GM12878 (cell line): ENCODE data around the gene RERE. TPM values are rescaled to one million over a fixed set of nuclear protein-coding genes. Genes with fewer than 3 reads are reported as not detected.

Source experiments
- ATAC-seq: fragments of 200-7000 bp; cut with Tn5 transposase; 3 replicates; pipeline ENCODE4 v1.9.1; 2020; ENCODE audit warnings: mild to moderate bottlenecking, moderate library complexity
- BruUV-seq: library from RNA; stranded (reverse); fragments of 400-500 nt; replicated peaks from 2 replicates; lab custom pipeline; 2021; lab: Mats Ljungman, UMichigan
- CTCF ChIA-PET: fragments of 300-600 bp; sonication (Branson Sonifier 250); formaldehyde crosslinking; extraction: SDS; loops from one replicate; lab custom pipeline; 2021; ENCODE audit warnings: inconsistent platforms; lab: Yijun Ruan, JAX
- POLR2A ChIA-PET: fragments of 350-600 bp; formaldehyde crosslinking; extraction: SDS; loops from one replicate; lab custom pipeline; 2021; ENCODE audit warnings: inconsistent platforms; lab: Charles Lee
- RAD21 ChIA-PET: fragments of 300-600 bp; sonication (Branson Sonifier 250); formaldehyde crosslinking; loops from one replicate; lab custom pipeline; 2023; ENCODE audit warnings: antibody characterized with exemption; ENCODE audit not compliant: unreplicated experiment; lab: Charles Lee
- SMC1A ChIA-PET: fragments of 300-600 bp; sonication (Branson Sonifier 250); formaldehyde crosslinking; loops from one replicate; lab custom pipeline; 2023; ENCODE audit not compliant: unreplicated experiment, uncharacterized antibody; lab: Charles Lee
- DNase-seq: peaks from one replicate; pipeline ENCODE4 v3.0.0-alpha.2; 2011; ENCODE audit warnings: low read depth, low spot score
- FAIRE-seq: peaks from 3 replicates; lab custom pipeline; 2011; peaks lifted over from hg19 to GRCh38; lab: Jason Lieb, UNC
- H2AFZ ChIP-seq: 2 replicates; pipeline ENCODE4 v1.6.0; 2011; ENCODE audit warnings: low read depth, low read length, control low read depth; ENCODE audit not compliant: control insufficient read depth
- H3K27ac ChIP-seq: 2 replicates; pipeline ENCODE4 v1.5.1; 2011; ENCODE audit warnings: control low read depth; ENCODE audit not compliant: control insufficient read depth, insufficient read depth
- H3K27me3 ChIP-seq, 2 experiments: replicated peaks in 1 of 2; 2 replicates each; pipeline versions ENCODE4 v1.6.0 to v1.6.1; 2011; ENCODE audit warnings: low read length in 1 of 2; ENCODE audit not compliant: control insufficient read depth in 2 of 2, insufficient read depth in 2 of 2
- H3K36me3 ChIP-seq, 2 experiments: 2 replicates each; pipeline ENCODE4 v1.5.1; 2011; ENCODE audit warnings: low read length in 1 of 2; ENCODE audit not compliant: control insufficient read depth in 2 of 2, insufficient read depth in 2 of 2
- H3K4me1 ChIP-seq: 2 replicates; pipeline ENCODE4 v1.6.1; 2011; ENCODE audit warnings: mild to moderate bottlenecking, low read length, moderate library complexity, mixed read lengths; ENCODE audit not compliant: control insufficient read depth, insufficient read depth
- H3K4me2 ChIP-seq: 2 replicates; pipeline ENCODE4 v1.6.0; 2011; ENCODE audit warnings: control low read depth; ENCODE audit not compliant: control insufficient read depth, insufficient read depth
- H3K4me3 ChIP-seq: fragments of 200-600 bp; sonication (generic); 2 replicates; pipeline ENCODE4 v1.5.1; 2016
- H3K79me2 ChIP-seq: 2 replicates; pipeline ENCODE4 v1.6.0; 2011; ENCODE audit warnings: low read length; ENCODE audit not compliant: control insufficient read depth, insufficient read depth
- H3K9ac ChIP-seq: 2 replicates; pipeline ENCODE4 v1.8.0; 2011; ENCODE audit warnings: low read length, control low read depth, mixed read lengths; ENCODE audit not compliant: control insufficient read depth, insufficient read depth
- H3K9me3 ChIP-seq: replicated peaks from 3 replicates; pipeline ENCODE4 v1.5.1; 2011; ENCODE audit warnings: mild to moderate bottlenecking, low read length; ENCODE audit not compliant: control insufficient read depth, insufficient read depth
- H4K20me1 ChIP-seq: 2 replicates; pipeline ENCODE4 v1.6.0; 2011; ENCODE audit not compliant: control insufficient read depth, insufficient read depth
- ATF2 ChIP-seq: IDR thresholded peaks from 2 replicates; pipeline ENCODE4 v1.6.1; 2012; ENCODE audit warnings: low read length, inconsistent platforms
- BCL11A ChIP-seq: IDR thresholded peaks from 2 replicates; pipeline ENCODE4 v1.6.1; 2011; ENCODE audit warnings: low read depth, low read length
- CBX5 ChIP-seq: sonication (generic); IDR thresholded peaks from 2 replicates; pipeline ENCODE4 v1.6.1; 2016; ENCODE audit warnings: low read depth, moderate library complexity, mild to moderate bottlenecking, inconsistent platforms
- CHD2 ChIP-seq: IDR thresholded peaks from 2 replicates; pipeline ENCODE4 v1.6.1; 2011; ENCODE audit warnings: low read depth, low read length, improper control_type of control experiment, borderline replicate concordance
- ZBTB11 ChIP-seq: fragments of 450-650 bp; formaldehyde crosslinking; IDR thresholded peaks from 2 replicates; pipeline ENCODE4 v1.5.0; 2022; ENCODE audit warnings: mild to moderate bottlenecking, missing genetic modification characterization
- ZNF274 ChIP-seq: IDR thresholded peaks from one replicate; pipeline ENCODE4 v1.8.0; 2011; ENCODE audit not compliant: insufficient read length, insufficient read depth
- WGBS: methylation state at CpG from one replicate; pipeline ENCODE4 v1.1.6; 2016; ENCODE audit warnings: low lambda C conversion rate; ENCODE audit not compliant: insufficient replicate concordance, insufficient coverage; ENCODE audit errors: missing lambda C conversion rate; 5-methylcytosine and 5-hydroxymethylcytosine counted together
- in situ Hi-C: fragments of 300-500 bp; cut with MboI; formaldehyde crosslinking; loops from 9 replicates; pipeline ENCODE4 v1.14.3; 2018; ENCODE audit warnings: mixed read lengths
- intact Hi-C: fragments of 100-400 bp; cut with micrococcal nuclease; formaldehyde crosslinking; loops from one replicate; pipeline ENCODE4 v1.14.2; 2022; ENCODE audit not compliant: unreplicated experiment
- polyA plus RNA-seq, 11 experiments: library from polyadenylated mRNA; depleted of rRNA in 4 of 11; unstranded in 6 of 11; stranded (reverse) in 5 of 11; fragments of >200 nt; fragmentation: Nextera tagmentation in 4 of 11; fragmentation: Illumina TruSeq in 1 of 11; extraction: Ambion mirVana in 4 of 11; extraction: Trizol in 1 of 11; gene quantifications; 1 replicate in 1 of 11; 2 replicates in 10 of 11; pipeline versions ENCODE4 v1.2.1 to v1.2.3, GENCODE V29; 2011 to 2016; ENCODE audit warnings: inconsistent platforms in 2 of 11, missing spikeins in 2 of 11, low read depth in 1 of 11
- total RNA-seq, 4 experiments: library from RNA; depleted of rRNA in 3 of 4; stranded (reverse); fragments of >200 nt in 3 of 4; fragmentation: Illumina TruSeq in 1 of 4; extraction: Trizol in 1 of 4; gene quantifications; 2 replicates each; pipeline versions ENCODE4 v1.2.1 to v1.2.3, GENCODE V29; 2013 to 2021
- TF ChIP-seq, protein P1 (sequence below): fragments of 450-650 bp; formaldehyde crosslinking; IDR thresholded peaks from 2 replicates; pipeline ENCODE4 v1.4.0; 2020; ENCODE audit warnings: mild to moderate bottlenecking, moderate library complexity
- TF ChIP-seq, protein P2 (sequence below): fragments of 450-650 bp; IDR thresholded peaks from 2 replicates; pipeline ENCODE4 v1.6.1; 2014; ENCODE audit warnings: mild to moderate bottlenecking
- TF ChIP-seq, protein P3 (sequence below): IDR thresholded peaks from 2 replicates; pipeline ENCODE4 v1.6.1; 2011; ENCODE audit warnings: low read depth, mild to moderate bottlenecking, low read length, moderate library complexity, borderline replicate concordance; ENCODE audit errors: extremely low read depth
- TF ChIP-seq, protein P4 (sequence below): fragments of 450-650 bp; IDR thresholded peaks from 2 replicates; pipeline ENCODE4 v1.6.1; 2017; ENCODE audit warnings: mild to moderate bottlenecking, moderate library complexity

Gene RERE
- total and polyA plus RNA-seq, 10 of the 15 experiments (the other 5 are each of a cell fraction or from before 2014, with no cell fraction given), result 5.2 to 60.5 (median 20.2) TPM

DNA sequence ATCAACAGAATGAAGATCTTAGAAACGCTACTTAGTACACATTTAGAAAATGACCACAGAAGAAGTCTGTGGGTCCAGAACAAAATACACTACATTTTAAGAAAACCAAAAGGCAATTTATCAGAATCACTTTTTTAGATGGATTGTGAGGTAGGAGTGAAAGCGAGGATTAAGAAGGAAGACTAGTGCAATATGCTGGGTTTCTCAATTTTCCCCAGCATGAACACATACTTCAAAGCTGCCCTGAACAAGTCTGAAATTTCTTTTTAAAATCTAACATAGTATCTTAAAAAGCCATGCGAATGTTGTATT is 299.0 kb downstream of the RERE start:
- Histone ChIP-seq H3K4me2 (no peak overlapping the region), H3K4me1 (peaks cover 12% of the 10 kb centered on the region), H3K27ac (no peak overlapping the region), H3K36me3 (no peaks in the 10 kb centered on the region), H3K9me3 (no peaks in the 10 kb centered on the region), H3K27me3 (no peaks in the 10 kb centered on the region), H3K9ac (no peak overlapping the region), H2AFZ (no peak overlapping the region), H3K4me3 (no peak overlapping the region), H4K20me1 (no peaks in the 10 kb centered on the region), H3K79me2 (peaks cover 4% of the 10 kb centered on the region)
- in situ Hi-C loops (no loop called here), intact Hi-C loops (no loop called here)
- ATAC-seq, result no peak
- FAIRE-seq, result no peak
- RAD21 ChIA-PET, result no interaction called here
- CTCF ChIA-PET, result no interaction called here
- no peak for DNase-seq
- WGBS, result 98% methylated on average over 3 of the region's 3 CpGs
- POLR2A ChIA-PET, result no interaction called here
- no TSS peak for BruUV-seq
- SMC1A ChIA-PET, result no interaction called here
- TF ChIP-seq, protein P1, sequence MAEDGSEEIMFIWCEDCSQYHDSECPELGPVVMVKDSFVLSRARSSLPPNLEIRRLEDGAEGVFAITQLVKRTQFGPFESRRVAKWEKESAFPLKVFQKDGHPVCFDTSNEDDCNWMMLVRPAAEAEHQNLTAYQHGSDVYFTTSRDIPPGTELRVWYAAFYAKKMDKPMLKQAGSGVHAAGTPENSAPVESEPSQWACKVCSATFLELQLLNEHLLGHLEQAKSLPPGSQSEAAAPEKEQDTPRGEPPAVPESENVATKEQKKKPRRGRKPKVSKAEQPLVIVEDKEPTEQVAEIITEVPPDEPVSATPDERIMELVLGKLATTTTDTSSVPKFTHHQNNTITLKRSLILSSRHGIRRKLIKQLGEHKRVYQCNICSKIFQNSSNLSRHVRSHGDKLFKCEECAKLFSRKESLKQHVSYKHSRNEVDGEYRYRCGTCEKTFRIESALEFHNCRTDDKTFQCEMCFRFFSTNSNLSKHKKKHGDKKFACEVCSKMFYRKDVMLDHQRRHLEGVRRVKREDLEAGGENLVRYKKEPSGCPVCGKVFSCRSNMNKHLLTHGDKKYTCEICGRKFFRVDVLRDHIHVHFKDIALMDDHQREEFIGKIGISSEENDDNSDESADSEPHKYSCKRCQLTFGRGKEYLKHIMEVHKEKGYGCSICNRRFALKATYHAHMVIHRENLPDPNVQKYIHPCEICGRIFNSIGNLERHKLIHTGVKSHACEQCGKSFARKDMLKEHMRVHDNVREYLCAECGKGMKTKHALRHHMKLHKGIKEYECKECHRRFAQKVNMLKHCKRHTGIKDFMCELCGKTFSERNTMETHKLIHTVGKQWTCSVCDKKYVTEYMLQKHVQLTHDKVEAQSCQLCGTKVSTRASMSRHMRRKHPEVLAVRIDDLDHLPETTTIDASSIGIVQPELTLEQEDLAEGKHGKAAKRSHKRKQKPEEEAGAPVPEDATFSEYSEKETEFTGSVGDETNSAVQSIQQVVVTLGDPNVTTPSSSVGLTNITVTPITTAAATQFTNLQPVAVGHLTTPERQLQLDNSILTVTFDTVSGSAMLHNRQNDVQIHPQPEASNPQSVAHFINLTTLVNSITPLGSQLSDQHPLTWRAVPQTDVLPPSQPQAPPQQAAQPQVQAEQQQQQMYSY (CRISPR knock-in tag), result no peak
- TF ChIP-seq, protein P2, sequence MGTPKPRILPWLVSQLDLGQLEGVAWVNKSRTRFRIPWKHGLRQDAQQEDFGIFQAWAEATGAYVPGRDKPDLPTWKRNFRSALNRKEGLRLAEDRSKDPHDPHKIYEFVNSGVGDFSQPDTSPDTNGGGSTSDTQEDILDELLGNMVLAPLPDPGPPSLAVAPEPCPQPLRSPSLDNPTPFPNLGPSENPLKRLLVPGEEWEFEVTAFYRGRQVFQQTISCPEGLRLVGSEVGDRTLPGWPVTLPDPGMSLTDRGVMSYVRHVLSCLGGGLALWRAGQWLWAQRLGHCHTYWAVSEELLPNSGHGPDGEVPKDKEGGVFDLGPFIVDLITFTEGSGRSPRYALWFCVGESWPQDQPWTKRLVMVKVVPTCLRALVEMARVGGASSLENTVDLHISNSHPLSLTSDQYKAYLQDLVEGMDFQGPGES, result no peak
- TF ChIP-seq ATF2 (no peak), ZNF274 (no peak), BCL11A (no peak), ZBTB11 (CRISPR knock-in tag) (no peak), CBX5 (no peak), CHD2 (no peak)
- TF ChIP-seq, protein P3, sequence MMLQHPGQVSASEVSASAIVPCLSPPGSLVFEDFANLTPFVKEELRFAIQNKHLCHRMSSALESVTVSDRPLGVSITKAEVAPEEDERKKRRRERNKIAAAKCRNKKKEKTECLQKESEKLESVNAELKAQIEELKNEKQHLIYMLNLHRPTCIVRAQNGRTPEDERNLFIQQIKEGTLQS, result no peak
- TF ChIP-seq, protein P4, sequence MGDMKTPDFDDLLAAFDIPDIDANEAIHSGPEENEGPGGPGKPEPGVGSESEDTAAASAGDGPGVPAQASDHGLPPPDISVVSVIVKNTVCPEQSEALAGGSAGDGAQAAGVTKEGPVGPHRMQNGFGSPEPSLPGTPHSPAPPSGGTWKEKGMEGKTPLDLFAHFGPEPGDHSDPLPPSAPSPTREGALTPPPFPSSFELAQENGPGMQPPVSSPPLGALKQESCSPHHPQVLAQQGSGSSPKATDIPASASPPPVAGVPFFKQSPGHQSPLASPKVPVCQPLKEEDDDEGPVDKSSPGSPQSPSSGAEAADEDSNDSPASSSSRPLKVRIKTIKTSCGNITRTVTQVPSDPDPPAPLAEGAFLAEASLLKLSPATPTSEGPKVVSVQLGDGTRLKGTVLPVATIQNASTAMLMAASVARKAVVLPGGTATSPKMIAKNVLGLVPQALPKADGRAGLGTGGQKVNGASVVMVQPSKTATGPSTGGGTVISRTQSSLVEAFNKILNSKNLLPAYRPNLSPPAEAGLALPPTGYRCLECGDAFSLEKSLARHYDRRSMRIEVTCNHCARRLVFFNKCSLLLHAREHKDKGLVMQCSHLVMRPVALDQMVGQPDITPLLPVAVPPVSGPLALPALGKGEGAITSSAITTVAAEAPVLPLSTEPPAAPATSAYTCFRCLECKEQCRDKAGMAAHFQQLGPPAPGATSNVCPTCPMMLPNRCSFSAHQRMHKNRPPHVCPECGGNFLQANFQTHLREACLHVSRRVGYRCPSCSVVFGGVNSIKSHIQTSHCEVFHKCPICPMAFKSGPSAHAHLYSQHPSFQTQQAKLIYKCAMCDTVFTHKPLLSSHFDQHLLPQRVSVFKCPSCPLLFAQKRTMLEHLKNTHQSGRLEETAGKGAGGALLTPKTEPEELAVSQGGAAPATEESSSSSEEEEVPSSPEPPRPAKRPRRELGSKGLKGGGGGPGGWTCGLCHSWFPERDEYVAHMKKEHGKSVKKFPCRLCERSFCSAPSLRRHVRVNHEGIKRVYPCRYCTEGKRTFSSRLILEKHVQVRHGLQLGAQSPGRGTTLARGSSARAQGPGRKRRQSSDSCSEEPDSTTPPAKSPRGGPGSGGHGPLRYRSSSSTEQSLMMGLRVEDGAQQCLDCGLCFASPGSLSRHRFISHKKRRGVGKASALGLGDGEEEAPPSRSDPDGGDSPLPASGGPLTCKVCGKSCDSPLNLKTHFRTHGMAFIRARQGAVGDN, result no peak
